HepG2 (cell line): ENCODE data around the gene EPHA1. TPM values are rescaled to one million over a fixed set of nuclear protein-coding genes. Genes with fewer than 3 reads are reported as not detected.

Experiments used
- ATAC-seq: fragments of 200-7000 bp; cut with Tn5 transposase; 3 replicates; pipeline ENCODE4 v1.9.1; 2020; ENCODE audit warnings: mild to moderate bottlenecking, moderate library complexity
- BruUV-seq: library from RNA; stranded (reverse); fragments of 400-500 nt; replicated peaks from 2 replicates; lab custom pipeline; 2021; lab: Mats Ljungman, UMichigan
- CTCF ChIA-PET: fragments of 300-600 bp; formaldehyde crosslinking; extraction: SDS; loops from one replicate; lab custom pipeline; 2021; ENCODE audit warnings: low total read pairs, inconsistent platforms, low intra/inter-chr PET ratio; lab: Yijun Ruan, JAX
- POLR2A ChIA-PET: fragments of 350-600 bp; sonication (Branson Sonifier 250); formaldehyde crosslinking; loops from one replicate; lab custom pipeline; 2020; ENCODE audit warnings: antibody characterized with exemption, inconsistent platforms; lab: Yijun Ruan, JAX
- DNase-seq: peaks from one replicate; pipeline ENCODE4 v3.0.0-alpha.2; 2015; ENCODE audit warnings: low spot score
- FAIRE-seq: peaks from 3 replicates; lab custom pipeline; 2011; peaks lifted over from hg19 to GRCh38; lab: Jason Lieb, UNC
- H2AFZ ChIP-seq: one replicate; pipeline ENCODE4 v1.6.1; 2011; ENCODE audit warnings: low read length, inconsistent platforms
- H3K27ac ChIP-seq: fragments of 300-600 bp; 3 replicates; pipeline ENCODE4 v1.8.0; 2011; ENCODE audit warnings: mixed run types, mild to moderate bottlenecking, mixed read lengths, low read length, inconsistent platforms; ENCODE audit not compliant: insufficient read depth; ENCODE audit errors: extremely low read length
- H3K27me3 ChIP-seq, 2 experiments: fragments of 200-600 bp in 1 of 2; 2 replicates in 1 of 2; 3 replicates in 1 of 2; pipeline versions ENCODE4 v1.6.0 to v1.8.0; 2011; ENCODE audit warnings: low read length in 2 of 2, mild to moderate bottlenecking in 2 of 2, moderate library complexity in 2 of 2, inconsistent platforms in 1 of 2; ENCODE audit not compliant: insufficient read depth in 2 of 2, control insufficient read depth in 1 of 2
- H3K36me3 ChIP-seq, 2 experiments: fragments of 200-600 bp in 1 of 2; replicated peaks in 1 of 2; 2 replicates in 1 of 2; 3 replicates in 1 of 2; pipeline versions ENCODE4 v1.5.1 to v1.8.0; 2011; ENCODE audit warnings: low read length in 2 of 2, inconsistent platforms in 1 of 2; ENCODE audit not compliant: insufficient read depth in 2 of 2, control insufficient read depth in 1 of 2
- H3K4me1 ChIP-seq: 2 replicates; pipeline ENCODE4 v1.5.1; 2012; ENCODE audit warnings: low read length, inconsistent platforms; ENCODE audit not compliant: insufficient read depth
- H3K4me2 ChIP-seq: 2 replicates; pipeline ENCODE4 v1.6.0; 2011; ENCODE audit warnings: low read depth, low read length, inconsistent platforms
- H3K4me3 ChIP-seq, 3 experiments: fragments of 200-600 bp in 1 of 3; sonication (generic), shearing (Covaris generic) in 1 of 3; replicated peaks in 1 of 3; 2 replicates each; pipeline ENCODE4 v1.5.1; 2011 to 2016; ENCODE audit warnings: low read length in 3 of 3, inconsistent platforms in 2 of 3, low read depth in 2 of 3, mild to moderate bottlenecking in 2 of 3, control low read depth in 1 of 3, mixed read lengths in 1 of 3; ENCODE audit not compliant: insufficient read depth in 1 of 3
- H3K79me2 ChIP-seq: one replicate; pipeline ENCODE4 v1.6.1; 2011; ENCODE audit warnings: low read length, inconsistent platforms; ENCODE audit not compliant: insufficient read depth
- H3K9ac ChIP-seq: 2 replicates; pipeline ENCODE4 v1.6.0; 2011; ENCODE audit warnings: mild to moderate bottlenecking, low read depth, low read length, inconsistent platforms; ENCODE audit not compliant: insufficient read depth
- H3K9me3 ChIP-seq: 2 replicates; pipeline ENCODE4 v1.5.1; 2012; ENCODE audit warnings: mild to moderate bottlenecking, low read length
- H4K20me1 ChIP-seq: 2 replicates; pipeline ENCODE4 v1.6.0; 2011; ENCODE audit warnings: inconsistent platforms, mild to moderate bottlenecking, low read length, moderate library complexity; ENCODE audit not compliant: insufficient read depth
- HNRNPH1 ChIP-seq: fragments of 200-400 bp; formaldehyde crosslinking; optimal IDR thresholded peaks from 2 replicates; pipeline ENCODE3; 2017; ENCODE audit warnings: mild to moderate bottlenecking, low read depth, low read length
- KLF9 ChIP-seq: IDR thresholded peaks from 2 replicates; pipeline ENCODE4 v1.6.1; 2016; ENCODE audit warnings: low read depth
- PLRG1 ChIP-seq: fragments of 450-650 bp; conservative IDR thresholded peaks from 2 replicates; pipeline ENCODE4 v1.6.1; 2016
- RFXANK ChIP-seq: IDR thresholded peaks from 2 replicates; pipeline ENCODE4 v1.6.1; 2016
- TBP ChIP-seq: sonication (generic); formaldehyde crosslinking; IDR thresholded peaks from 2 replicates; pipeline ENCODE4 v1.5.0; 2020; ENCODE audit warnings: missing genetic modification reagents
- TMF1 ChIP-seq: sonication (generic); formaldehyde crosslinking; IDR thresholded peaks from 2 replicates; pipeline ENCODE4 v1.8.1; 2022; ENCODE audit warnings: low read depth, missing genetic modification reagents
- ZBTB3 ChIP-seq: sonication (generic); formaldehyde crosslinking; IDR thresholded peaks from 2 replicates; pipeline ENCODE4 v1.4.0; 2020; ENCODE audit warnings: low read depth, mild to moderate bottlenecking, moderate library complexity, missing genetic modification reagents, borderline replicate concordance
- WGBS: methylation state at CpG from one replicate; pipeline ENCODE4 v1.1.6; 2017; ENCODE audit warnings: low lambda C conversion rate; 5-methylcytosine and 5-hydroxymethylcytosine counted together
- in situ Hi-C: cut with HindIII; loops from 2 replicates; pipeline ENCODE4 v1.10.0; 2017; ENCODE audit warnings: low pct_unique_long_range_greater_than_20kb; ENCODE audit not compliant: extremely low pct_ligation_motif_present
- intact Hi-C: fragments of 100-400 bp; cut with micrococcal nuclease; formaldehyde crosslinking; loops from one replicate; pipeline ENCODE4 v1.10.0; 2022; ENCODE audit not compliant: unreplicated experiment
- polyA plus RNA-seq, 8 experiments: library from polyadenylated mRNA; depleted of rRNA in 3 of 8; stranded (reverse) in 7 of 8; unstranded in 1 of 8; fragments of >200 nt; fragmentation: Illumina TruSeq in 4 of 8; extraction: Trizol in 4 of 8; gene quantifications; 2 replicates each; pipeline versions ENCODE4 v1.2.1 to v1.2.3, GENCODE V29; 2011 to 2016; ENCODE audit warnings: low read depth in 4 of 8, missing spikeins in 1 of 8, mixed read lengths in 1 of 8; ENCODE audit not compliant: insufficient read depth in 1 of 8
- total RNA-seq, 5 experiments: library from RNA; depleted of rRNA; stranded (reverse); fragments of >200 nt; fragmentation: Illumina TruSeq; extraction: Trizol; gene quantifications; 2 replicates each; pipeline ENCODE4 v1.2.3, GENCODE V29; 2016; ENCODE audit warnings: low read depth in 1 of 5
- TF ChIP-seq, protein P1 (sequence below): sonication (generic); formaldehyde crosslinking; IDR thresholded peaks from 2 replicates; pipeline ENCODE4 v1.4.0; 2020; ENCODE audit warnings: mild to moderate bottlenecking, missing genetic modification reagents

Gene EPHA1
- total and polyA plus RNA-seq, 2 of the 13 experiments (the other 11 are each of a cell fraction or from before 2014, with no cell fraction given), result 4.6 to 17.1 TPM

DNA sequence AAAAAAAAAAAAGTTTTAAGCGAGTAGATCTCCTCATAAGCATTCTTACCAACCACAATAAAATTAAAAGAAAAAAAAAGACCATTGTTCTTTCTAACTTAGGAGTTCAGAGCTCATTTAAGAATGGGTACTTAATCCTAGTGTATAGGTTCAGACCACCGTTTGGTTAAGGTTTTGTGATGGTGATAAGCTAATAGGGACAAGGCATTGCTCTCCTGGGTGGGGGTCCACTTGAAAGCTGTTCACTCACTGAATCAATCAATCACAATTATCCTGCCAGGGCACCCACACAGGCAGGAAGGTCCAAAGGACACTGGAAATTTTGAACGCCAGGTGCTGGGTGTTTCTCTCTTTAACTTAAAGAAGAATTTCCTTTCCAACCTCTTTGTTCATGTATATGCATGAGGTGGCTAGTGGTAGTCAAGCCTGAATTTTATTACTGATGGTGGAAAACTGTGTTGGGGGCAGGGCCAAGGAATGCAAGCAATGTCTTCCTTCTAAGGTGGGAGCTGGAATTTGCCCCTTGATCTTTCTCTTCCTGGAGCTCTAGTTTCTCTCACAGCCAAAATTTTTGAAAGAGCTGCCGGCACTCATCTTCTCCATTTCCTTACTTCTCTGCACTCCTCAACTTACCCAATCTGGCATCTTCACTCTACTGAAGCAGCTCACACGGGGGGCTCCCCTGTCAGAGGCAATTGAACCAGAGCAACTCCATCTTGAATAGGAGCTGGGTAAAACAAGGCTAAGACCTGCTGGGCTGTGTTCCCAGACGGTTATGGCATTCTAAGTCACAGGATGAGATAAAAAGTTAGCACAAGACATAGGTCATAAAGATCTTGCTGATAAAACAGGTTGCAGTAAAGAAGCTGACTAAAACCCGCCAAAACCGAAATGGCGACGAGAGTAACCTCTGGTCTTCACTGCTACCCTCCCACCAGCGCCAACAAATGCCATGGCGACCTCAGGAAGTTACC is 38.7 kb downstream of the EPHA1 start:
- no peak for ATAC-seq
- Histone ChIP-seq H2AFZ (no peak overlapping the region), H3K79me2 (no peaks in the 10 kb centered on the region), H4K20me1 (no peaks in the 10 kb centered on the region), H3K4me3 (no peak overlapping the region), H3K36me3 (no peaks in the 10 kb centered on the region), H3K4me1 (peaks cover 11% of the 10 kb centered on the region; the same call in 1 of the 2 replicates), H3K9me3 (no peaks in the 10 kb centered on the region), H3K4me2 (no peak overlapping the region), H3K9ac (no peak overlapping the region), H3K27ac (no peak overlapping the region), H3K27me3 (peaks cover 0 to 24% of the 10 kb centered on the region in 2 experiments; a peak in 2 of 5 replicates)
- in situ Hi-C loops, result no loop called here
- ChIA-PET POLR2A (no interaction called here), CTCF (no interaction called here)
- TF ChIP-seq RFXANK (CRISPR knock-in tag) (no peak), ZBTB3 (CRISPR knock-in tag) (no peak), TMF1 (no peak), TBP (CRISPR knock-in tag) (no peak), PLRG1 (no peak), KLF9 (CRISPR knock-in tag) (no peak), HNRNPH1 (no peak)
- TF ChIP-seq, protein P1, sequence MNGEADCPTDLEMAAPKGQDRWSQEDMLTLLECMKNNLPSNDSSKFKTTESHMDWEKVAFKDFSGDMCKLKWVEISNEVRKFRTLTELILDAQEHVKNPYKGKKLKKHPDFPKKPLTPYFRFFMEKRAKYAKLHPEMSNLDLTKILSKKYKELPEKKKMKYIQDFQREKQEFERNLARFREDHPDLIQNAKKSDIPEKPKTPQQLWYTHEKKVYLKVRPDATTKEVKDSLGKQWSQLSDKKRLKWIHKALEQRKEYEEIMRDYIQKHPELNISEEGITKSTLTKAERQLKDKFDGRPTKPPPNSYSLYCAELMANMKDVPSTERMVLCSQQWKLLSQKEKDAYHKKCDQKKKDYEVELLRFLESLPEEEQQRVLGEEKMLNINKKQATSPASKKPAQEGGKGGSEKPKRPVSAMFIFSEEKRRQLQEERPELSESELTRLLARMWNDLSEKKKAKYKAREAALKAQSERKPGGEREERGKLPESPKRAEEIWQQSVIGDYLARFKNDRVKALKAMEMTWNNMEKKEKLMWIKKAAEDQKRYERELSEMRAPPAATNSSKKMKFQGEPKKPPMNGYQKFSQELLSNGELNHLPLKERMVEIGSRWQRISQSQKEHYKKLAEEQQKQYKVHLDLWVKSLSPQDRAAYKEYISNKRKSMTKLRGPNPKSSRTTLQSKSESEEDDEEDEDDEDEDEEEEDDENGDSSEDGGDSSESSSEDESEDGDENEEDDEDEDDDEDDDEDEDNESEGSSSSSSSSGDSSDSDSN (CRISPR knock-in tag), result no peak
- no peak for FAIRE-seq
- no peak for DNase-seq
- BruUV-seq, result no TSS peak
- WGBS, result 33% methylated on average over 12 of the region's 12 CpGs
- intact Hi-C loops, result no loop called here
